IMR-90 (cell line): ENCODE data around the gene TBC1D1. TPM values are rescaled to one million over a fixed set of nuclear protein-coding genes. Genes with fewer than 3 reads are reported as not detected.

Experiments
- ATAC-seq: fragments of 200-7000 bp; cut with Tn5 transposase; 2 replicates; pipeline ENCODE4 v1.9.1; 2020; ENCODE audit warnings: low read depth, mild to moderate bottlenecking, moderate library complexity
- BruUV-seq: library from RNA; stranded (reverse); fragments of 400-500 nt; replicated peaks from 2 replicates; lab custom pipeline; 2021; lab: Mats Ljungman, UMichigan
- CTCF ChIA-PET: fragments of 300-600 bp; formaldehyde crosslinking; extraction: SDS; loops from one replicate; lab custom pipeline; 2021; ENCODE audit warnings: antibody characterized with exemption; lab: Yijun Ruan, JAX
- POLR2A ChIA-PET: fragments of 300-600 bp; sonication (Branson Sonifier 250); formaldehyde crosslinking; loops from one replicate; lab custom pipeline; 2022; ENCODE audit warnings: antibody characterized with exemption; ENCODE audit not compliant: unreplicated experiment; lab: Charles Lee
- DNase-seq: peaks from one replicate; pipeline ENCODE4 v3.0.0; 2013
- H2AFZ ChIP-seq: replicated peaks from 2 replicates; pipeline ENCODE3; 2013; ENCODE audit warnings: low read length, mild to moderate bottlenecking; ENCODE audit not compliant: poor library complexity
- H2AK5ac ChIP-seq: 2 replicates; pipeline ENCODE4 v1.6.1; 2013; ENCODE audit warnings: low read depth, low read length, inconsistent platforms
- H2AK9ac ChIP-seq: replicated peaks from 2 replicates; pipeline ENCODE3; 2013; ENCODE audit warnings: mild to moderate bottlenecking, low read depth, low read length, moderate library complexity; ENCODE audit not compliant: poor library complexity
- H2BK120ac ChIP-seq: 2 replicates; pipeline ENCODE4 v1.6.1; 2013; ENCODE audit warnings: low read depth, low read length, inconsistent platforms
- H2BK15ac ChIP-seq: 3 replicates; pipeline ENCODE4 v1.6.1; 2013; ENCODE audit warnings: low read depth, low read length, inconsistent platforms
- H2BK20ac ChIP-seq: 2 replicates; pipeline ENCODE4 v1.6.1; 2013; ENCODE audit warnings: low read depth, mild to moderate bottlenecking, inconsistent platforms, low read length, moderate library complexity
- H2BK5ac ChIP-seq: 2 replicates; pipeline ENCODE4 v1.6.1; 2013; ENCODE audit warnings: mild to moderate bottlenecking, low read depth, low read length, inconsistent platforms; ENCODE audit not compliant: poor library complexity, severe bottlenecking
- H3K14ac ChIP-seq: replicated peaks from 2 replicates; pipeline ENCODE4 v1.6.1; 2013; ENCODE audit warnings: low read depth, low read length, inconsistent platforms
- H3K18ac ChIP-seq: 2 replicates; pipeline ENCODE4 v1.6.1; 2013; ENCODE audit warnings: low read depth, low read length, control low read depth
- H3K23ac ChIP-seq: 2 replicates; pipeline ENCODE4 v1.6.1; 2013; ENCODE audit warnings: low read depth, low read length, inconsistent platforms
- H3K27ac ChIP-seq: 2 replicates; pipeline ENCODE4 v1.5.1; 2013; ENCODE audit warnings: mild to moderate bottlenecking, control low read depth, low read length; ENCODE audit not compliant: insufficient read depth
- H3K27me3 ChIP-seq: 2 replicates; pipeline ENCODE4 v1.6.1; 2013; ENCODE audit warnings: low read length; ENCODE audit not compliant: control insufficient read depth, insufficient read depth
- H3K36me3 ChIP-seq: 2 replicates; pipeline ENCODE4 v1.6.1; 2013; ENCODE audit warnings: low read length, mixed read lengths; ENCODE audit not compliant: control insufficient read depth, insufficient read depth
- H3K4ac ChIP-seq: 2 replicates; pipeline ENCODE4 v1.6.1; 2013; ENCODE audit warnings: low read depth, low read length, inconsistent platforms
- H3K4me1 ChIP-seq: 2 replicates; pipeline ENCODE4 v1.6.1; 2013; ENCODE audit warnings: low read length, mixed read lengths; ENCODE audit not compliant: control insufficient read depth, insufficient read depth
- H3K4me2 ChIP-seq: 2 replicates; pipeline ENCODE4 v1.6.1; 2013; ENCODE audit warnings: low read depth, mild to moderate bottlenecking, control low read depth, low read length, moderate library complexity
- H3K4me3 ChIP-seq: 2 replicates; pipeline ENCODE4 v1.5.1; 2013; ENCODE audit warnings: low read depth, mild to moderate bottlenecking, control low read depth, low read length, moderate library complexity; ENCODE audit not compliant: insufficient read depth
- H3K56ac ChIP-seq: 2 replicates; pipeline ENCODE4 v1.6.1; 2013; ENCODE audit warnings: low read length, inconsistent platforms; ENCODE audit not compliant: insufficient read depth; ENCODE audit errors: extremely low read depth
- H3K79me1 ChIP-seq, 2 experiments: 2 replicates each; pipeline ENCODE4 v1.6.1; 2013; ENCODE audit warnings: low read length in 2 of 2, inconsistent platforms in 1 of 2, low read depth in 1 of 2
- H3K9ac ChIP-seq: 2 replicates; pipeline ENCODE4 v1.6.1; 2013; ENCODE audit warnings: low read depth, low read length, control low read depth
- H3K9me1 ChIP-seq: 2 replicates; pipeline ENCODE4 v1.6.1; 2013; ENCODE audit warnings: low read length, inconsistent platforms; ENCODE audit not compliant: insufficient read depth
- H3K9me3 ChIP-seq: 2 replicates; pipeline ENCODE4 v1.6.1; 2013; ENCODE audit warnings: low read length; ENCODE audit not compliant: control insufficient read depth, insufficient read depth
- H4K20me1 ChIP-seq: 2 replicates; pipeline ENCODE4 v1.6.1; 2013; ENCODE audit warnings: low read length, inconsistent platforms; ENCODE audit not compliant: insufficient read depth
- H4K5ac ChIP-seq: 2 replicates; pipeline ENCODE4 v1.6.1; 2013; ENCODE audit warnings: mild to moderate bottlenecking, low read depth, low read length, control low read depth
- H4K8ac ChIP-seq, 2 experiments: 2 replicates each; pipeline ENCODE4 v1.6.1; 2013; ENCODE audit warnings: low read depth in 2 of 2, low read length in 2 of 2, control low read depth in 1 of 2, inconsistent platforms in 1 of 2
- H4K91ac ChIP-seq: 2 replicates; pipeline ENCODE4 v1.6.1; 2013; ENCODE audit warnings: low read depth, low read length, inconsistent platforms; ENCODE audit not compliant: insufficient read depth
- FOS ChIP-seq: fragments of 150-350 bp; IDR thresholded peaks from 2 replicates; pipeline ENCODE4 v1.6.1; 2016; ENCODE audit warnings: low read depth, low read length
- WGBS, 2 experiments: methylation state at CpG; one replicate each; pipeline versions ENCODE4 v1.1.5 to v1.1.7; 2013; ENCODE audit warnings: missing lambda C conversion rate in 2 of 2; ENCODE audit not compliant: insufficient read length in 1 of 2; ENCODE audit errors: extremely low coverage in 2 of 2; 5-methylcytosine and 5-hydroxymethylcytosine counted together
- dilution Hi-C: fragments of 300-500 bp; cut with HindIII; formaldehyde crosslinking; loops from one replicate; pipeline ENCODE4 v1.14.3; 2018; ENCODE audit warnings: low sequenced_read_pairs; ENCODE audit not compliant: unreplicated experiment
- in situ Hi-C: fragments of 300-500 bp; cut with MboI; formaldehyde crosslinking; loops from 3 replicates; pipeline ENCODE4 v1.14.3; 2019; ENCODE audit warnings: low sequenced_read_pairs, inconsistent platforms, mixed read lengths
- intact Hi-C: fragments of 100-400 bp; cut with micrococcal nuclease; formaldehyde crosslinking; loops from 2 replicates; pipeline ENCODE4 v1.10.0; 2022
- polyA plus RNA-seq, 3 experiments: library from polyadenylated mRNA; depleted of rRNA; stranded (reverse); fragments of >200 nt; gene quantifications; 2 replicates each; pipeline ENCODE4 v1.2.3, GENCODE V29; 2012; ENCODE audit warnings: low replicate concordance in 1 of 3
- total RNA-seq: library from RNA; depleted of rRNA; stranded (reverse); fragments of >200 nt; gene quantifications from 2 replicates; pipeline ENCODE4 v1.2.3, GENCODE V29; 2012

The TBC1D1 gene
- total and polyA plus RNA-seq, 2 of the 4 experiments (the other 2 are of a cell fraction): 42.4 to 104 TPM

GRCh38 chr4:38097818-38098217 is 206.9 kb downstream of the TBC1D1 start:
- Histone ChIP-seq H3K27ac (no peak overlapping the region), H4K20me1 (no peaks in the 10 kb centered on the region), H3K4me1 (peaks cover 22% of the 10 kb centered on the region), H3K79me1 (peaks cover 4 to 21% of the 10 kb centered on the region in 2 experiments; a peak in 2 of 4 replicates), H4K91ac (peak overlapping the region; percentile 55), H3K18ac (peak overlapping the region; percentile 28; the same call in 1 of the 2 replicates), H3K4me2 (no peak overlapping the region), H3K27me3 (no peaks in the 10 kb centered on the region), H3K36me3 (peaks cover 2% of the 10 kb centered on the region; the same call in 1 of the 2 replicates), H3K4ac (peak overlapping the region; percentile 60; the same call in 1 of the 2 replicates), H2BK20ac (peak overlapping the region; percentile 48), H3K4me3 (no peak overlapping the region), H2AK9ac (peak overlapping the region; percentile 45), H4K5ac (no peak overlapping the region; the same call in 1 of the 2 replicates), H3K56ac (no peak overlapping the region), H2AFZ (no peak overlapping the region), H2BK5ac (no peak overlapping the region), H2AK5ac (no peak overlapping the region), H4K8ac (0 out of 4 replicates have a peak overlapping the region, but pooled peaks of 1 of the 2 experiments have one; percentile 21), H3K9me1 (peaks cover 26% of the 10 kb centered on the region), H2BK120ac (peak overlapping the region; percentile 46), H2BK15ac (0 out of 3 replicates have a peak overlapping the region, but pooled peaks have one; percentile 81), H3K23ac (no peak overlapping the region), H3K9ac (no peak overlapping the region), H3K9me3 (no peaks in the 10 kb centered on the region), H3K14ac (peak overlapping the region; percentile 63)
- BruUV-seq: no TSS peak
- dilution Hi-C loops (no loop called here), intact Hi-C loops (no loop called here), in situ Hi-C loops (no loop called here)
- no peak for TF ChIP-seq FOS
- 60% methylated on average over 1 of the region's 4 CpGs; no CpG with 5 or more reads in 1 of the 2 experiments for WGBS, 2 experiments
- DNase-seq: no peak
- ChIA-PET POLR2A (no interaction called here), CTCF (no interaction called here)
- ATAC-seq: no peak
